ENCODE results near the gene FAM217A. TPM values are rescaled to one million over a fixed set of nuclear protein-coding genes. Genes with fewer than 3 reads are reported as not detected.

FAM217A gene
- total and polyA plus RNA-seq, 10 donors = not detected

- TF ChIP-seq POLR2AphosphoS5 (IDR thresholded peaks at IDR 0.05) = no peak
- TF ChIP-seq CTCF (IDR thresholded peaks at IDR 0.05 in 8 of 11, conservative IDR thresholded peaks at IDR 0.05 in 3 of 11) = no peak
- TF ChIP-seq POLR2A (IDR thresholded peaks at IDR 0.05) = no peak
- intact Hi-C loops (cut with DNase I; ENCODE audit: low total_unique reads) = no loop called here
- H3K27ac ChIP-seq = no peak overlapping the region
- H3K4me1 ChIP-seq = peaks cover 0 to 28% (median 1%) of the 10 kb centered on the region in 6 donors
- peaks cover 15 to 100% (median 89%) of the 10 kb centered on the region in 6 donors for H3K36me3 ChIP-seq
- no peak overlapping the region for H3K4me3 ChIP-seq
- DNase-seq = no peak
- no peaks in the 10 kb centered on the region for H3K9me3 ChIP-seq
- H3K27me3 ChIP-seq (replicated peaks in 1 of 7) = no peaks in the 10 kb centered on the region
Measured at GRCh38 chr6:4041480-4041879, 37.5 kb downstream of the FAM217A start.

- Histone ChIP-seq H3K9me3 (no peaks in the 10 kb centered on the region), H3K27ac (no peak overlapping the region), H3K27me3 (replicated peaks in 1 of 7) (no peaks in the 10 kb centered on the region), H3K36me3 (peaks cover 15 to 100% (median 74%) of the 10 kb centered on the region in 6 donors), H3K4me1 (peaks cover 0 to 48% (median 12%) of the 10 kb centered on the region in 6 donors), H3K4me3 (no peak overlapping the region)
- intact Hi-C loops (cut with DNase I; ENCODE audit: low total_unique reads) = no loop called here
- TF ChIP-seq POLR2A (IDR thresholded peaks at IDR 0.05) = no peak
- no peak for TF ChIP-seq POLR2AphosphoS5 (IDR thresholded peaks at IDR 0.05)
- no peak for TF ChIP-seq CTCF (IDR thresholded peaks at IDR 0.05 in 8 of 11, conservative IDR thresholded peaks at IDR 0.05 in 3 of 11)
- WGBS, 5 donors = 61 to 89% (median 81%) methylated on average over 1 of the region's 1 CpG
- DNase-seq = no peak
Measured at GRCh38 chr6:4039348-4039747, 39.6 kb downstream of the FAM217A start.

GRCh38 chr6:4036581-4036980 is 42.4 kb downstream of the FAM217A start:
- Histone ChIP-seq H3K9me3 (no peaks in the 10 kb centered on the region), H3K27ac (no peak overlapping the region), H3K4me3 (no peak overlapping the region), H3K4me1 (peaks cover 0 to 76% (median 29%) of the 10 kb centered on the region in 6 donors), H3K36me3 (peaks cover 9 to 100% (median 59%) of the 10 kb centered on the region in 6 donors), H3K27me3 (replicated peaks in 1 of 7) (no peaks in the 10 kb centered on the region)
- DNase-seq = no peak
- intact Hi-C loops (cut with DNase I; ENCODE audit: low total_unique reads) = no loop called here
- WGBS, 5 donors = 87 to 97% (median 94%) methylated on average over 5 of the region's 5 CpGs
- TF ChIP-seq POLR2A (IDR thresholded peaks at IDR 0.05) = no peak
- TF ChIP-seq POLR2AphosphoS5 (IDR thresholded peaks at IDR 0.05) = no peak
- TF ChIP-seq CTCF (IDR thresholded peaks at IDR 0.05 in 8 of 11, conservative IDR thresholded peaks at IDR 0.05 in 3 of 11) = no peak

- no peak for DNase-seq
- WGBS, 5 donors = 82 to 91% (median 83%) methylated on average over 9 of the region's 9 CpGs
- no peaks in the 10 kb centered on the region for H3K27me3 ChIP-seq (replicated peaks in 1 of 7)
- no peak overlapping the region for H3K4me3 ChIP-seq
- no peak overlapping the region for H3K27ac ChIP-seq
- intact Hi-C loops (cut with DNase I; ENCODE audit: low total_unique reads) = no loop called here
- H3K36me3 ChIP-seq = peaks cover 0 to 81% (median 20%) of the 10 kb centered on the region in 6 donors
- peaks cover 0 to 98% (median 57%) of the 10 kb centered on the region in 6 donors for H3K4me1 ChIP-seq
- H3K9me3 ChIP-seq = no peaks in the 10 kb centered on the region
- no peak for TF ChIP-seq POLR2A (IDR thresholded peaks at IDR 0.05)
- TF ChIP-seq POLR2AphosphoS5 (IDR thresholded peaks at IDR 0.05) = no peak
- TF ChIP-seq CTCF (IDR thresholded peaks at IDR 0.05 in 8 of 11, conservative IDR thresholded peaks at IDR 0.05 in 3 of 11) = no peak
Measured at GRCh38 chr6:4032475-4032874, 46.5 kb downstream of the FAM217A start.

Data from spleen (tissue), 11 donors.